HUES64 (cell line): Measurements from ENCODE around the gene NCK1. TPM values are rescaled to one million over a fixed set of nuclear protein-coding genes. Genes with fewer than 3 reads are reported as not detected.

Experiments
- H3K27ac ChIP-seq: 2 replicates; pipeline ENCODE4 v1.7.0; 2013; ENCODE audit warnings: low read depth, low read length, inconsistent platforms
- H3K27me3 ChIP-seq: 2 replicates; pipeline ENCODE4 v1.6.1; 2013; ENCODE audit warnings: mild to moderate bottlenecking, low read length; ENCODE audit not compliant: insufficient read depth
- H3K36me3 ChIP-seq: 2 replicates; pipeline ENCODE4 v1.6.1; 2013; ENCODE audit warnings: mild to moderate bottlenecking, low read length; ENCODE audit not compliant: insufficient read depth
- H3K4me1 ChIP-seq: 2 replicates; pipeline ENCODE4 v1.6.1; 2013; ENCODE audit warnings: mild to moderate bottlenecking, low read length, moderate library complexity; ENCODE audit not compliant: insufficient read depth
- H3K4me3 ChIP-seq: 2 replicates; pipeline ENCODE4 v1.5.1; 2013; ENCODE audit warnings: mild to moderate bottlenecking, low read length, moderate library complexity
- H3K9ac ChIP-seq: 2 replicates; pipeline ENCODE4 v1.6.1; 2013; ENCODE audit warnings: mild to moderate bottlenecking, low read depth, low read length
- H3K9me3 ChIP-seq: 2 replicates; pipeline ENCODE4 v1.6.1; 2013; ENCODE audit warnings: low read depth, low read length; ENCODE audit not compliant: insufficient read depth
- WGBS: fragments of 150-250, 120-280 bp; methylation state at CpG from one replicate; pipeline ENCODE4 v1.1.7; 2013; ENCODE audit warnings: missing lambda C conversion rate; 5-methylcytosine and 5-hydroxymethylcytosine counted together
- polyA plus RNA-seq, 2 experiments: library from polyadenylated mRNA; stranded (reverse); fragments of 50-300 nt; gene quantifications; one replicate each; pipeline ENCODE4 v1.2.3, GENCODE V29; 2013

Gene NCK1
- polyA plus RNA-seq (2013, experiment 1 of 2), result 21.6 TPM
- 24.0 TPM for polyA plus RNA-seq (2013, experiment 2 of 2)

DNA sequence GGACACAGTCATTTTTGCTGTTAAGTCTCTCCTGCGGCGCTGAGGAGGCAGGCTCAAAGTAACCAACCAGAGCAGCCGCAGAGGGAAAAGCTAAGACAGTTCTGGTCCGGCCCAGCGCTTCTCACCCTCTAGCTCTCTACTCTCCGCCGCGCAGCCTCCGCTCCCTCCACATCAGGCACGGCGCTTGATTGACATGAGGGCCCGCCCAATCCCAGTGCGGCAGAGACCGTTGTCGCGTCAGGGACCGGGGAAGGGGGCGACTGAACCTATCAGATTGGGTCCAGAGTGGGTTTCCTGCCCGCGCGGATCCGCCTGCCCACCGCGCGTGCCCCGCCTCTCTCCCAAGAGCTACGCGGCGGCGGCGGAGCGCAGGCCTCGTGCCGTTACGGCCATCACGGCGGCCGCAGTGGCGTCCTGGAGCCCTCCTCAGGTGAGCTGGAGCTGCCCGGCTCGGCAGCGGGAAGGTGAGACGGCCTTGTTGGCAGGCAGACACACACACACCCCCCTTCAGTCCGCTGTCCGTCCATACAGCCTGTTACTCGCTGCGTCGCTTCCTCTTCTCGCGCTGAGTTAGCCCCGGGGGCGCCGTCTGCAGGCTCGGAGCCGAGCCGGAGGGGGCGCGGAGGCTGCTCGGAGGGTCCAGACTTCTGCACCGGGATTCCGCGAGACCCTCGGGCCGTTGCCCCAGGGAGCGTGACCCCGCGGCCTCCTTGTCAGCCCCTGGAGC is at the start of gene NCK1:
NCK1 (plus strand) TSS at position 319 of the 727 bp plus-strand sequence. CDS start 65,794 bp downstream, outside the sequence.
- H3K27ac ChIP-seq, result peak within 1 kb of the TSS; percentile 90
- under 1% methylated on average over 67 of the region's 67 CpGs for WGBS
- H3K9ac ChIP-seq, result peak within 1 kb of the TSS; percentile 84
- no peaks in the 10 kb centered on the region for H3K27me3 ChIP-seq
- H3K36me3 ChIP-seq, result no peaks in the 10 kb centered on the region
- H3K4me3 ChIP-seq, result peak within 1 kb of the TSS; percentile 93
- H3K4me1 ChIP-seq, result peaks cover 23% of the 10 kb centered on the region
- no peaks in the 10 kb centered on the region for H3K9me3 ChIP-seq

- Histone ChIP-seq H3K9me3 (no peaks in the 10 kb centered on the region), H3K9ac (no peak overlapping the region), H3K27me3 (peaks cover 18% of the 10 kb centered on the region), H3K36me3 (no peaks in the 10 kb centered on the region), H3K27ac (no peak overlapping the region), H3K4me3 (no peak overlapping the region), H3K4me1 (peaks cover 9% of the 10 kb centered on the region; the same call in 1 of the 2 replicates)
- 96% methylated on average over 1 of the region's 1 CpG for WGBS
Measured at GRCh38 chr3:136817448-136817847, 44.6 kb upstream of the NCK1 start.

- 12% methylated on average over 8 of the region's 8 CpGs for WGBS
Measured at GRCh38 chr3:136818191-136818768, 43.7 kb upstream of the NCK1 start.

GRCh38 chr3:136818769-136819391 is 43.1 kb upstream of the NCK1 start, which contains the start of gene SLC35G2:
SLC35G2 (plus strand) TSS chr3:136819126; CDS start chr3:136854461, 35,335 bp downstream.
- H3K27me3 ChIP-seq, result peaks cover 18% of the 10 kb centered on the region
- no peaks in the 10 kb centered on the region for H3K9me3 ChIP-seq
- H3K4me1 ChIP-seq, result peaks cover 9% of the 10 kb centered on the region; the same call in 1 of the 2 replicates
- peak within 1 kb of the TSS; percentile 73 for H3K9ac ChIP-seq
- H3K27ac ChIP-seq, result peak within 1 kb of the TSS; percentile 39; the same call in 1 of the 2 replicates
- H3K36me3 ChIP-seq, result no peaks in the 10 kb centered on the region
- under 1% methylated on average over 60 of the region's 60 CpGs for WGBS
- peak within 1 kb of the TSS; percentile 69 for H3K4me3 ChIP-seq

More at GRCh38 chr3:136818191-136818768, 43.7 kb upstream of the NCK1 start:
- peak overlapping the region; percentile 73; the same call in 1 of the 2 replicates for H3K9ac ChIP-seq
- peak overlapping the region; percentile 69 for H3K4me3 ChIP-seq
- no peaks in the 10 kb centered on the region for H3K36me3 ChIP-seq
- peaks cover 9% of the 10 kb centered on the region; the same call in 1 of the 2 replicates for H3K4me1 ChIP-seq
- H3K27ac ChIP-seq, result peak overlapping the region; percentile 39; the same call in 1 of the 2 replicates
- no peaks in the 10 kb centered on the region for H3K9me3 ChIP-seq
- H3K27me3 ChIP-seq, result peaks cover 18% of the 10 kb centered on the region

- under 1% methylated on average over 21 of the region's 21 CpGs for WGBS
- Histone ChIP-seq H3K9me3 (no peaks in the 10 kb centered on the region), H3K4me1 (peaks cover 9% of the 10 kb centered on the region; the same call in 1 of the 2 replicates), H3K4me3 (peak overlapping the region; percentile 69), H3K27me3 (peaks cover 18% of the 10 kb centered on the region), H3K9ac (peak overlapping the region; percentile 73), H3K36me3 (no peaks in the 10 kb centered on the region), H3K27ac (no peak overlapping the region; the same call in 1 of the 2 replicates)
Measured at GRCh38 chr3:136819392-136819730, 42.6 kb upstream of the NCK1 start.

GRCh38 chr3:136819731-136820679 is 42.0 kb upstream of the NCK1 start:
- Histone ChIP-seq H3K9ac (peak overlapping the region; percentile 73), H3K27ac (no peak overlapping the region)
- WGBS, result 7% methylated on average over 51 of the region's 51 CpGs

GRCh38 chr3:136831461-136831860 is 30.5 kb upstream of the NCK1 start:
- WGBS, result 78% methylated on average over 1 of the region's 1 CpG

More at GRCh38 chr3:136819731-136820679, 42.0 kb upstream of the NCK1 start:
- H3K4me3 ChIP-seq, result peak overlapping the region; percentile 69
- H3K36me3 ChIP-seq, result no peaks in the 10 kb centered on the region
- H3K27me3 ChIP-seq, result peaks cover 18% of the 10 kb centered on the region
- H3K4me1 ChIP-seq, result peaks cover 9% of the 10 kb centered on the region; the same call in 1 of the 2 replicates
- H3K9me3 ChIP-seq, result no peaks in the 10 kb centered on the region

GRCh38 chr3:136835089-136835812 is 26.8 kb upstream of the NCK1 start:
- no CpG with 5 or more reads among the region's 1 CpG for WGBS
- no peak overlapping the region for H3K27ac ChIP-seq

More at GRCh38 chr3:136831461-136831860, 30.5 kb upstream of the NCK1 start:
- Histone ChIP-seq H3K27me3 (no peaks in the 10 kb centered on the region), H3K4me3 (no peak overlapping the region), H3K36me3 (no peaks in the 10 kb centered on the region), H3K9me3 (no peaks in the 10 kb centered on the region), H3K4me1 (no peaks in the 10 kb centered on the region), H3K9ac (no peak overlapping the region), H3K27ac (no peak overlapping the region)

GRCh38 chr3:136835813-136836510 is 26.0 kb upstream of the NCK1 start:
- no peaks in the 10 kb centered on the region for H3K9me3 ChIP-seq
- H3K4me3 ChIP-seq, result no peak overlapping the region
- H3K27ac ChIP-seq, result no peak overlapping the region
- peaks cover 17% of the 10 kb centered on the region for H3K4me1 ChIP-seq
- peaks cover 9% of the 10 kb centered on the region; the same call in 1 of the 2 replicates for H3K36me3 ChIP-seq
- no peaks in the 10 kb centered on the region for H3K27me3 ChIP-seq
- no peak overlapping the region for H3K9ac ChIP-seq
- 89% methylated on average over 2 of the region's 3 CpGs for WGBS

More at GRCh38 chr3:136835089-136835812, 26.8 kb upstream of the NCK1 start:
- Histone ChIP-seq H3K4me3 (no peak overlapping the region), H3K27me3 (no peaks in the 10 kb centered on the region), H3K4me1 (peaks cover 17% of the 10 kb centered on the region), H3K9me3 (no peaks in the 10 kb centered on the region), H3K9ac (no peak overlapping the region), H3K36me3 (peaks cover 8% of the 10 kb centered on the region; the same call in 1 of the 2 replicates)
